Neural progenitor cell (in vitro differentiated cells): ENCODE results near the gene TEX51.

Experiments
- EZH2 ChIP-seq: fragments of 200-600 bp; sonication (generic); IDR thresholded peaks from 2 replicates; pipeline ENCODE4 v1.6.1; 2017; ENCODE audit warnings: antibody characterized with exemption, mild to moderate bottlenecking, moderate library complexity
- EZH2phosphoT487 ChIP-seq: fragments of 200-600 bp; sonication (generic); IDR thresholded peaks from 2 replicates; pipeline ENCODE4 v1.6.1; 2017; ENCODE audit warnings: antibody characterized with exemption

DNA sequence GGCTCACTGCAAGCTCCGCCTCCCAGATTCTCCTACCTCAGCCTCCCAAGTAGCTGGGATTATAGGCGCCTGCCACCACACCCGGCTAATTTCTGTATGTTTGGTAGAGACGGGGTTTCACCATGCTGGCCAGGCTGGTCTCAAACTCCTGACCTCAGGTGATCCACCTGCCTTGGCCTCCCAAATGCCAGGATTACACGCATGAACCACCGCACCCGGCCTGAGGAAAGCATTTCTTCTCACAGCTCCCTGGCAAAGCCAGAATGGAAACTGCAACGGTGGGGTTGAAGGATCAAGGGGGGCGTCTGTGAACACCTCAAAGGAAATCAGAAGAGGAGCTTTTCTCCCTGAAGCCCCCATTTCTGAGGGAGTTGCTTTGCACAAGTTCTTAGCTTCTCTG, 11.2 kb upstream of the TEX51 start:
- TF ChIP-seq EZH2 = no peak
- TF ChIP-seq EZH2phosphoT487 = no peak
